ENCODE measurements around the gene HMGB3.
"Not testable (repeated sequence)": the region's sequence is repeated elsewhere in the genome, so short reads cannot be mapped to it uniquely, and the experiment has no call there.

The HMGB3 gene

DNA sequence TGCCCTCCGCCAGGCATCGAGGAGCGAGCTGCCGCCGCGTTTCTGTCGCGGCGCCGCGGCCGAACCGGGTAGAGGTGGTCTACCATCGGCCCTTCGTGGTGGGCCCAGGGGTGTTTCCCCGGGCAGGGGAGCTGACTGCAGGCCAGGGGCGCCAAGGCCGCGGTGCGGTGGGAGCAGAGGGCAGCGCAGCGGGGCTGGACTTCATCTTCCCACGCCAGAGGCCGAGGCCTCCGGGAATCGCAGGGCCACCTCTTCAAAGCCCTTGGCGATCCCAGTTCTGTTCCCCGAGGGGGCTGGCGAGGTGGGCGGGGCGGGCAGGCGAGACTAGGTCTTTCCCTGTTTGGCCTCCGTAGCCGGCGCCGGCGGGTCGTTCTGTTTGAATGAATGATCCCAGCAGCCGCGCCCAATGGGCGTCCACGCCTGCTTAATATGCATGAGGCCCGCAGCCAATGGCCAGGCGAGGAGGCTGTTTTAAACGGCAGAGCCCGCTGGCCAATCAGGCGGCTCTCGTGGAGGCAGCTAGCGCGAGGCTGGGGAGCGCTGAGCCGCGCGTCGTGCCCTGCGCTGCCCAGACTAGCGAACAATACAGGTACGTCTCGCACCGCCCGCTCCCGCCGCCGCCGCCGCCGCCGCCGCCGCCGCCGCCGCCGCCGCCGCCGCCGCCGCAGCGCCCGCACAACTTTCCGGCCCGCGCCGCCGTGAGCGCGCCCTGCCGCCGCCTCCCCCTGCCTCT, at the start of gene HMGB3:
TSS of gene HMGB3 (plus strand) at position 548 of the 733 bp plus-strand sequence. CDS start 2,265 bp downstream, outside the sequence.
- peak; percentile 95 for DNase-seq

DNA sequence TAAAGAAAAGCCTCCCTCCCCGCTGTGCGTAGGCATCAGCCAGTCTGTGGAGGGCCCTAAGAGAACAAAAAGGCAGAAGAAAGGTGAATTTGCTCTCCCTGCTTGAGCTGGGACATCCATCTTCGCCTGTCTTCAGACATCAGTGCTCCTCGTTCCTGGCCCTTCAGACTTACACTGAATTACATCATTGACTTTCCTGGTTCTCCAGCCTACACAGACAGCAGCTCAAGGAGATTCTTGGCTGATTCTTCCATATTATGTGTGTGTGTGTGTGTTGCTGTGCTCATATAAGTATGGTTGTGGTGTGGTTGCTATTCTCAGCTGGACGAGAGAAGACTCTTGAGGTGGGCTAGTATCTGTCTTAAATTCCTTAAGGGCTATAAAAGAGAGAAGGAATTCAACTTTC, 49.2 kb upstream of the HMGB3 start:
- DNase-seq = no peak

DNA sequence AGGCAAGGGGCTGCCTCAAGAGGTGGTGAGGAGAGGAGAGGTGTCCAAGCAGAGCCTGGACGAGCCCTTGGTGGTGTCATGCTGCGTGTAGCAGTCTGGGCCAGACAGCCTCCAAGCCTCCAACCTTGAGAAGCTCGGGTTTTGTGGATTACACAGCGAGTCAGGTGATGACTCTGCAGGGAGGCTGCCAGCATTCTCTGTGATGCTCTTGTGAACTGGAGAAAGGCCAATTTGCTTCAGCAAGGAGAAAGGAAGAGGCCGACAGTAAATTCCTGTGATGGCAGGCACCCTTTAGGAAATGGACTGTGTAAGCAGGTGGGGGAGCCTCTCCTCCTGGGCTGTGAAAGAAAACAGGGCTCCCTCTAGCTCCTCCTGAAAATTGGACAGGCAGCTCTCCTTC, 48.7 kb upstream of the HMGB3 start:
- DNase-seq = no peak

DNA sequence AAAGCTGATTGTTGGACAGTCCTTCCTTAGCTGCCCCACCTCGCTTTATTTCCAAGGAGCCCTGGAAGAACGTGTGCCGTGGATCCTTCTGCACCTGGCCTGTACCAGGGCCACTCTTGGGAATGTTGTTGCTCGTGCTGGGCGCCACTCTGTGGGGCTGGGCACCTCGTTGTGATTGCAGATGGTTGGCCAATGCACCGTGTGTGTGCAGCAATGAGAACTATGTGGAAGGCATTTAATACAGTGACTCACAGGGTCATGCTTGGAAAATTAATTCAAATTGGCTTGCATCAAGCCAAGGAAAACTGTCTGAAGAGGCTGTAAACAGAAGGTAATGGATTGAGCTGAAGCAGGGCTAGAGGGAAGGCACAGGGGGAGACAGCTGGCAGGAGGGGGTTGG, 47.7 kb upstream of the HMGB3 start:
- DNase-seq = no peak

DNA sequence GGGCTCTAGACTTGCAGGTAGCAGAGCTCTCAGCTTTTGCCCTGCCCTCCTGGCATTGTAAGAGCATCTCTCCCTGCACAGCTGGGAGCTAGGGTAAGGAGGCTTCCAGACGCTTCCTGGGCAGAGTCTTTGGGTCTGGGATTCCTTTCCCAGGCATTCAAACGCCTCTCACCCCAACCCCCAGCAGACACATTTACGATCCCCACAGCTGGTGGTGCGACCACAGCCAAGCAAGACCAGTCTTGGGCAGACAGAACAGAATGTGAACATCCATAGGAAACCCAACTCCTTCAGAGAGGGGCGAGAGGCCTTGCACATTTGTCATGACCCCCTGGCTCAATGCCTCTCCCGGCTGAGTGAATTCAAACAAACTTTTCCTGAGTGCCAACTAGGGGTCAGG, 46.6 kb upstream of the HMGB3 start:
- DNase-seq = no peak

DNA sequence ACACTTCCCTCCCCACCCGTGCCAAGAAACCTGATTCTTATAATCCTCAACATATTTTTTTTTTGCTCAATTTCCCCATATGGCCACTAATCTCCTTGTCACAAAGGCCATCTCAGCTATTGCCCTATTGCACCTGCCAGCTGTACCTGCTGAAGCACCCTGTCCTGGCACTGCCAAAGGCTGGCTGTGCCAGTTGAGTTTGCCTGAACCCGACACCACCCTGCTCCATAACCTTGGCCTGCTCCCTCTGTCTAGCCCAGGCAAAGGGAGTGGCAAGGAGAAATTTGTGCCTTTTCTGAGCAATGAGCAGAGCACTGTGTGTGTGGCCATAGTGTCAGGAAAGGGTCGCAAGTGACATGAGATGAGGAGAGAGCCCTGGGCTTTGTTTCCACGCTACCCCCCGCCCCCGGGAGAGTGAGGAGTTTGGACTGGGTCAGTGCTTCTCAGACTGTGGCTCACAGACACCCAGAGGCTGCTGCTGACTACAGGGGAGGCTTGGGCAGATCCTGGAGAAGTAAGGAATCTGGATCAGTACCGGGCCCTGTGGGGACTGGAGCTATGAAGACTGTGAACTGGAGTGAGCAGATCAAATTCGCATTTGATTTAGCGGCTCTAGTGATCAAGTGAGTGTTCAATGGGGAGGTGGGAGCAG, 42.2 kb upstream of the HMGB3 start:
- no peak for DNase-seq

DNA sequence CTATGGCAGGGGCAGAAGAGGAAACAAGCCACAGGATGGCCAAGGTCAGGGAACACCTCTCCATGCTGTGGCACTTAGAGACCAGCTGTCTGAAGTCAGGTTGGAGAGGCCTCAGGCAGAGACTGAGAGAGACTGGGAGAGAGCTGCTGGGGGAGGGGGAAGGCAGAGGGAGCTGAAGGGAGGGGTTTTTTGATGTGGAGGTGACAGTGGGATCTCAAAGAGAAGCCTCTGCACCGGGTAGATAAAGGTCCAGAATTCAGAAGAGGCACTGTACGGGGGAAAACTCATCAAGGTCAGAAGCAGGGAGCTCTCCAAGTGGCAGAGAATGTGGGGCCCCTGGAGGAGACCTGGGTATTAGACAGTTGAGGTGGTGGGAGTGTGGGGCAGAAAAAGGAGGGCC, 41.6 kb upstream of the HMGB3 start:
- DNase-seq = no peak

DNA sequence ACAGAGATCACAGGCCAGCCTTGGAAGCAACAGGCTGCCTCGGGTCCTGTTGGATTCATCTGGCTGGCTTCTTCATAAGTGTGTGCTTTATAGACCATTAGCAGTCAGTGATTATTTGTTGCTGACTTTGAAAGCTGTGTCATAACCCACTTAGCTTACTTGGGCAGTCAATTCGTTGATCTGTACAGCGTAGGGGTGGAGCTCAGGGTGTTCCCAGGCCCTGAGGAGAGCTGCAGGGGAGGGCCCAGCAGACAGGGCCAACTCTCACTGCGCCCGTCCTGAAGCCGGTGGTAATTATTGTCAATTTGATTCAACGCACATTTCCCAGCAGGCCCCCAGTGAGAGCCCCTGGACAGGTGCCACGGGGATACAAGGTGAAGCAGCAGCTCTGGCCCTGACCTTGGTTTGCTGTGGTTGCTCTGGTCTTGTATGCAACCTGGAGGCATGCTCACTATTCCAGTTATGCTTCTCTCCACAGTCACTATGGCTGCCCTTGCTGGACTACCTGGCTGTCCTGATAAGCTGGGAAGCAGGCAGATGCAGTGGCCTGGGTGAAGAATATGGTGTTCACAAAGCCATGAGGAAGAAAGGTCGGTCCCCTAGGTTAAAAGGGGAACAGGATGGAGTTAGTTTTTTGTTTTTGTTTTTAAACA, 40.1 kb upstream of the HMGB3 start:
- DNase-seq = no peak

DNA sequence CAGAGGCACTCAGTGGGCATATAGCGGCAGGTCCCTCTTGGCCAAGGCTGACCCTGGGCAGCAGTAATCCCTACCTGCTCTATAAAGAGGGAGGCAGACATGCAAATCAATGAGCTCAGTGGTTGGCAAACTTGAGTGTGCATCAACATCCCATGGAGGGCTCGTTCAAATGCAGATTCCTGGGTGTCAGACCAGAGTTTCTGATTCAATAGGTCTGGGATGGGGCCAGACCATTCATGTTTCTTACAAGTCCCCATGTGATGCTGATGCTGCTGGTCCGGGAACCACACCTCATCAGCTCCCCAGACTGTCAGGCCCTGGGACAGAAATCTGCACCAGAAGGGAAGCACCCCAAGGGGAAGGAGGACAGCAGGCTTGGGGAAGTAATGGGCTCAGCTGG, 38.9 kb upstream of the HMGB3 start:
- DNase-seq = no peak

DNA sequence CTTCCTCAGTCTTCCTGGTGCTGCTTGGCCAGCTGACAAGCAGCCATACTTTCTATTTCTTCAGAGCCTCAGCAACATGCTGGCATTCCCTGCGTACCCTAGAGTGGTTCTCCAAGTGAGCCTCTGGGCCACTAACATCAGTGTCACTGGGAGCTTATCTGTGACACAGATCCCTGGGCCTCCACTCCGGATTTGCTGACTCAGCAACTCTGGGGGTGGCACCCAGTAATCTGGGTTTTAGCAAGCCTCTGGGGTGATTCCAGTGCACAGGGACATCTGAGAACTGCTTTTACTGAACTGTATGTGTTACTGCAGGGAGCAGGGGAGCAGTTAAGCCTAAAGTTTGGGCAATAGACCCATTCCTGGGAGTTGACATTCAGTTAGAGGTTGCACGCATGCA, 28.2 kb upstream of the HMGB3 start:
- DNase-seq = no peak

DNA sequence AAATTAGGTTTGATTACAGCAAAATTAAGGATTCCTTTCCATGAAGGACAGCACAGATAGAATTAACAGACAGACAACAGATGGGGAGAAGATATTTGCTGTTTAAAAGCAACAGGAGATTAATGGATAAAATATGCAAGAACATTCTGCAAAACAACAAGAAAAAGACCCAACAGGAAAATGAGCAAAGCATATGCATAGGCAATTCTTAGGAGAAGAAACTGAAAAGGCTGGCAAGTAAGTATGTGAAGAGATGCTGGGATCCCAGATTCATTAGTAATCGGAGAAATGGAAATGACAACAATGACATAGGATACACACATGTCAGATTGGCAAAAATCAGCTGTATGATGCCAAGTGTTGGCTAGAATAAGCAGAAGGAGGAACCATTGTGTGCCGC, 27.5 kb upstream of the HMGB3 start:
- no peak for DNase-seq

DNA sequence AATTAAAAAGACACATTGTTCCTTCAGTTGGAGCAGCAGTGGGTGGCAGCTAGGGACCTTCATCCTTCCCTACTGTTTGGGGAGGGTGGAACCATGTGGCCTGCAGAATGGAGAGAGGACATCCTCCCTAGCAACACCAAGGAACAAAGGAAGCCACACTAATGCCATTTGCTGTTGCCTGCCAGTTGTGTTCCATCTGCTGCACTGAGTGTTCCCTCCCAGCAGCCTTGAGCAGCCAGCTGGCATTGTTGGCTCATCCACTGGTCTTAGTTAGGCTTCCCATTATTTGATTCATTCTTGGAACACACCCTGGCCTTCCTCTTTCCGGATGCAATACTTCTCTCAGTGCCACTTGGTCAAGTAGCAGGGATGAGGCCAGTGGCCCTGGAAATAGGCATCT, 25.0 kb upstream of the HMGB3 start:
- DNase-seq = peak; percentile 76

DNA sequence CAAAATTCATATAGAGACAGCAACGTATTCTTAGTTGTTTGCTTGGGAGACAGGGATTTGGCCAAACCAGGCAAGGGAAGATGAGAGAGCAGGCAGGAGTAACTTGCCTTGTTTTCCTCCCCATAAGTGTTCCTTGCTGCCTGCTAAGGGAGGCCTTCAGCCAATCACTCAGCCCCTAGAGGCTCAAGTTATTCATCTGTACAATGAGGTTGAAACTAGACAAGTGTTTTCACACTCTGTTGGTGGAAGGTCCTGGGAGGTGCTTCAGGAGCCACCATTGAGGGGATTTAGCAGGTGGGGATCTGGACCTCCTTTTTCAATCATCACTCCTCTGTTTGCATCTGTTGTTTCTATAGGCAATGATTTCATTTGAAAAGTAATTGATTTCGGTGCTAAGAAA, 23.6 kb upstream of the HMGB3 start:
- DNase-seq = no peak

DNA sequence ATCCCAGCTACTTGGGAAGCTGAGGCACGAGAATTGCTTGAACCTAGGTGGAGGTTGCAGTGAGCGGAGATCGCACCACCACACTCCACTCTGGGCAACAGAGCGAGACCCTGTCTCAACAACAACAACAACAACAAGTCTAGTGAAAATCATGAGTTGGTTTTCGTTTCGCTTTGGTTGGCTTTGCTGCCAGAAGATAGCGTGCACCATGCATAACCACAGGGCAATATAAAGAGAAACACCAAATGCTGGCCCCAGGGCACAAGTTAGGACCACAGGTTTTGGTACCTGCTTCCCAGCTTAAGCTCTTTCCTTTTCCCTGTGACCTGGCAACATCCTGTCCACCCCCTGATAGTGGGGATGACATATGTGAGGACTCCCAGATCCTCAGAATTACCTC, 21.5 kb upstream of the HMGB3 start:
- no peak for DNase-seq

DNA sequence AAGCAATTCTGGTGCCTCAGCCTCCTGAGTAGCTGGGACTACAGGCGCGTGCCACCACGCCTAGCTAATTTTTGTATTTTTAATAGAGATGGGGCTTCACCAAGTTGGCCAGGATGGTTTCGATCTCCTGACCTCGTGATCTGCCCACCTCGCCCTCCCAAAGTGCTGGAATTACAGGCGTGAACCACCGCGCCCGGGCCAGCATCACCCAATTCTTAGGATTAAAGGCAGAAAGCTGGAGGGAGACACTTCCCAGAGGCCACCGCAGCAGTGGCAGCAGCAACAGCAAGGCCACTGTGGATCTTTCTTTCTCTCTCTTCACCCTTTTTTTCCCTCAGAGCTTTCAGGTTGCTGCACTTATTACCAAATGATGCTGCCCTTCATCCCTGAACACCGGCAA, 18.7 kb upstream of the HMGB3 start:
- DNase-seq = not testable (repeated sequence)

DNA sequence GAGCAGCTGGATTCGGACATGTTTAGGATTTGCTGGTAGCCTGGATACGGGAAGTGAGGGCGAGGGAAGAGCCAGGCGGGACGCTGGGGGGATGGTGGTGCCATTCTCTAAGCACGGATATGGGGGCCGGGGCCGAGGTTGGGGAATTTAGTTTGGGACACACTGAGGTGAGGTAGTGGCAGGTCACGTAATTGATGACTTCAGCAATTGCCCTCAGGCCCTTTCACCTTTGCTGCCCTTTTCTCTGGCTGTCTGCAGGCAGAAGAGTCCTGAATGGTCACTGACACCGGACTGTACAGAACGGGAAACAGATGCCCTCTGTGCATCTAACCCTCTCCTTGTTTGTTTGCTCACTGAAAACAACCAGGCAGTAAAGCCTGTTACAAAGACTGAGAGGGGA, 16.9 kb upstream of the HMGB3 start:
- no peak for DNase-seq

DNA sequence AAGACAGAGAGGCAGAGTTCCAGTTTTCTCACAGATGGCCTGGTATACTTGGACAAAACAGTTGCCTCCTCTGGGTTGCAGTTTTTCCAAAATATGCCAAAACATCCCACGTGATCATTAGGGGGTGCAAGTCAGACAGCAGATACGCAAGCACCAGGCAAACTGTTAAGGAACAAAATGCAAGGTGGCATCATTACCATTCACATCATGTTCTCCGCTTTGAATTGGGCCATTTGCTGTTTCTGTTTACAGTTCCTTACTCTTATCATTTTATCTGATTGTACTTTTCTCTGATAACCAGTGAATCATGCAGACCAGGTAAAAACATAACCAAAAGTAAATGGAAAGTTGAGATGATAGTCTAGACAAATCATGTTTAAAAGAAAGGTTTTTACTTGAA, 16.4 kb upstream of the HMGB3 start:
- DNase-seq = no peak

DNA sequence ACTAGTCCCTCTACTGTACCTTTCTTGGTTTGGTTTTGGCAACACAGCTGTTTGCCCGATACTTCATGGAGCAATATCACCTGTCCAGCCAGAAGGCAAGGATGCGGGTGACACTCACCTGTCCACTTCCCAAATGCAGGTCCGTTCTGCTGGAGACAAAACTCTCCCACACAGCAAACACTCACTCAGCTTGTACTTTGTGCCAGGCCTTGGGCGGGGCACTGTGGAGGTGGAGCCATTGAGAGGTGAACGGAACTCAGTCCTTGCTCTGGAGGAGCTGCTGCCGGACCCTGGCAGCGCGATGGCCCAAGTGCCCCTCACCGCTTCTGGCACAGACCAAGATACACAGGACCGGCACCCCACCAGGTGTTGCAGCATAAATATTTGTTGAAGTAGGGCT, 15.3 kb upstream of the HMGB3 start:
- no peak for DNase-seq

DNA sequence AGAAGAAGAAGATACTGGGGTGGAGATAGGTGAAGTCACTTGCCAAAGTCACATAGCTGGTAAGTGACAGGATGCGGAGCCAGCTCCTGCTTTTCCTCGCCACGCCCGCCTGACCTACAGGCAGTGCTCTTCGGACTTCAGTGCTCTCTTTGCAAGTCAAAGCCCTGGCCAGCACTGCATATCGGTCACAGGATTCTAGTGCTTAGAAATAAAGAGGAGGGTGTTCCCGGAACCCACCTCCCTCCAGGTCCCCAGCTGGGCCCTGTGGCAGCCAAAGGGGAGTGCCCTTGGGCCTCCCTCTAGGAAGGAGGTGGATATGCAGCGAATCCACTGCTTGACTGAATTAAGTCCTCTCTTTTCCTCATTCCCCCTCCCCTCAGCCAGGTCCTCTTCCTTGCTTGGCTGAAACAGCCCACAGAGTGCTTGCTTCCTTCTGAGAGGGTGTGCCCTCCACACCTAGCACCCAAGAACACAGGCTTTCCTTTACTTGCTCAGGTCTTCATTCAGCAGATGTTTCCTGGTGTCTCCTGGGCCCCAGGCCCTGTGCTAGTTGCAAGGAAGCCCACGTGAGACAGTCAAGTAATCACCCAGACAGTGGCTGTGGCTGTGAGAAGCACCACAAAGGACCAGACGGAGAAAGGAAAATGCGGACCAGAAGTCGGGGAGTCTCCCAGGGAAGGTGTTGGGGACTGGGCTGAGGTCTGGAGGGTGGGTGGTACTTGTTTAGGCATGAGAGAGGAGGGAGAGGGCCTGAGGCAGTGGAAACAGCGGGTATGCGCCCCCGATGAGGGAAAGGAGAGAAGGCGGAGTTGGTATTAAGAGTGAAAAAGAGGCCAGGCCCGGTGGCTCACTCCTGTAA, 14.0 kb upstream of the HMGB3 start:
- DNase-seq = no peak

DNA sequence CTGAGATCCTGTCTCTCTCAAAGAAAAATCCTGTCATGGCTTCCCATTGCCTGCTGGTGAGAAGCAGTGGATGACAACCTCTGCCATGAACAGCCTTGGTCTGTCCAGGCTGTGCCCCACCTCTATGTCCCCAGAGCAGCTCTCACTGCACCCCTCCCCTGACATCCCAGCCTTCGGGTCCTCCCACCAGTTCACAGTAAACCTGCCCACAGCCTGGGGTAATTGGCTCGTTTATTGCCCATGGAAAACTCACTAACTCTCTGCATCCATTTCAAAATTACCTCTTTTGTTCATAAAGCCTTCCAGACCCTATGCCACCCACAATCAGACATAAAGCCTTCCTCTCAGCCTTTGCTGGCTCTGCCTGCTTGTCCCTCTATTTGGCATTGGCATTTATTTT, 10.7 kb upstream of the HMGB3 start:
- no peak for DNase-seq

DNA sequence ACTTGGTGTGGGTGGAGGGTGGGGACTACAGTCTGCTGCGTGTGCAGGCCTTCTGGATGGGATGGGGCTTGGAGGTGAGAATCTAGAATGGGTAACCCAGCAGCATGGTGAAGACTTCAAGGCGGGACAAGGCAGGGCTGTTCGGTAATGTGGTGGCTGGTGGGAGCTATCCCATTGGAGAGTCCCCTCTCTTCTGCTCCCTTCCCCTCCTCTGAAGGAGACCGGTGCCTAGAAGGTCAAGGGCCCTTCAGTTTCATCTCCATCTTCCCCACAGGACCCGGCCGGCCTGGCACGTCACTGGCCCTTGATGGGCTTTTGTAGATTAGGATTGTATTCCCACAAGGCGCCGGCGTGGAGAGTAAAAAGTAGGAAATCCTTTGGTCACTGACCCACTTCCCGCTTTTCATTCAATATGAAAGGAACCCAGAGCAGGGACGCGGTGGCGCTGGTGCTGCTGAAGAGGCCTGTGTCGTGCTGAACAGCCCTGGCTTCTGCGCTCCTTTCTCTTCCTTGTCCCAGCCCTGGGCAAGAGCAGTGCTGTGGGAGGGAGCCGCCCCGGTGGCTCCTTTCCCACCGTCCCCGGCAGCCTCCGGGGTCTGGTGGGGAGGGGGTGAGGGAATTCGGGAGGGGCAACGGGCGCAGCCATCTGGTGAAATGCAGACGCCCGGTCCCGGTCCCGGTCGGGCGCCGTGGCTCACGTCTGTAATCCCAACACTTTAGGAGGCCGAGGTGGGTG, 7.3 kb upstream of the HMGB3 start:
- DNase-seq = no peak

DNA sequence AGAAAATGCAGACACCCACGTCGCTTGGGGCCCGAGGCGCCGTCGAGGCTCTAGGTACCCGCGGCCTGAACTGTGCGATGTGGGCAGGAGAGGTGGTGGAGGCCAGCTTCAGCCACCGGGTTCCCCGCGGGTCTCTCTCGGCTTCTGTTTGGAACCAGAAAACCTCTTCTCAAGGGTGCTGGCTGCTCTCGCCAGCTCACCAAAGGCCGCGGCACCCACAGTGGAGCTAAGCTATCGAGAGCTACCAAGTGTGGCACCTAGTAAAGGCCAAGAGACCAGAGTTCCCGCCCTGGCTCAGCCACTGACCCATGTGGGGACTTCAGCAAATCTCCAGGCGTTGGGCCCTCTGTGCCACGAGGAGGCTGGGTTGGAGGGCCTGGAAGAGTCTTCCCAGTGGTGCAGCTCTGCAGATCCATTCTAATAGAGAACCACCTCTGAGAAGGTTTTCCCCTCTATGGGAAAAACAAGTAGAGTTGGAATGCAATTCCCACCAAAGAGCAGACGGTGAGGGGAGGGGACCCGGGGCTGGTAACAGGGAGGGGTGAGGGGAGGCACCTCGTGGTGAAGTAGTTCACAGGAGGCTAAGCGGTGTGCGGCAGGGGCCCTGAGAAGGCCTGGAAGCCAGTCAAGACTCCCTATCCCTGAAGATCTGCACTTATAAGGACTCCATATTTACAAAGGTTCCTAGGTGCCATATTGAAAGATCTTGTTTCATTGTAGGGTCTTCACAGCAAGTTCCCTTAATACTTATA, 5.5 kb upstream of the HMGB3 start:
- no peak for DNase-seq
